Suprapubic skin (tissue), 4 donors: Measurements from ENCODE around the gene SPO11.

Experiments
- CTCF ChIP-seq, 2 donors: fragments of 200-600 bp in 1 of 2; fragments of 450-650 bp in 1 of 2; sonication (generic) in 1 of 2; IDR thresholded peaks; one replicate each; pipeline ENCODE4 v1.5.1; 2016 to 2019; ENCODE audit warnings: antibody characterized with exemption in 2 of 2, mild to moderate bottlenecking in 1 of 2, moderate library complexity in 1 of 2
- EP300 ChIP-seq: sonication (generic); formaldehyde crosslinking; IDR thresholded peaks from one replicate; pipeline ENCODE4 v1.6.1; 2017; ENCODE audit warnings: antibody characterized with exemption
- POLR2A ChIP-seq, 2 donors: fragments of 450-650 bp; IDR thresholded peaks; one replicate each; pipeline ENCODE4 v1.6.1; 2017; ENCODE audit warnings: antibody characterized with exemption in 2 of 2, mild to moderate bottlenecking in 2 of 2, moderate library complexity in 2 of 2
- POLR2AphosphoS5 ChIP-seq, 3 donors: sonication (generic); formaldehyde crosslinking; IDR thresholded peaks; one replicate each; pipeline ENCODE4 v1.6.1; 2017; ENCODE audit warnings: antibody characterized with exemption in 3 of 3

- TF ChIP-seq CTCF (IDR thresholded peaks at IDR 0.05) (no peak), POLR2A (IDR thresholded peaks at IDR 0.05) (no peak), POLR2AphosphoS5 (IDR thresholded peaks at IDR 0.05) (no peak), EP300 (no peak)
Measured at GRCh38 chr20:57293995-57294394, 35.6 kb upstream of the SPO11 start.
